Testis (tissue), 3 donors: ENCODE results near the gene TRAF2. TPM values are rescaled to one million over a fixed set of nuclear protein-coding genes. Genes with fewer than 3 reads are reported as not detected.

Experiments used
- DNase-seq: peaks from one replicate; pipeline ENCODE4 v3.0.0-alpha.2; 2019
- H3K27ac ChIP-seq, 2 donors: fragments of 200-600 bp; sonication (generic); one replicate each; pipeline ENCODE4 v1.5.1; 2019
- H3K27me3 ChIP-seq: fragments of 200-600 bp; sonication (generic); one replicate; pipeline ENCODE4 v1.5.1; 2019
- H3K36me3 ChIP-seq: fragments of 200-600 bp; sonication (generic); one replicate; pipeline ENCODE4 v1.5.1; 2017; ENCODE audit warnings: low read depth; ENCODE audit errors: missing control alignments
- H3K4me1 ChIP-seq: fragments of 200-600 bp; sonication (generic); one replicate; pipeline ENCODE4 v1.5.1; 2019
- H3K4me3 ChIP-seq, 2 donors: fragments of 200-600 bp; sonication (generic); one replicate each; pipeline ENCODE4 v1.5.1; 2017 to 2019
- H3K9me3 ChIP-seq: fragments of 200-600 bp; sonication (generic); one replicate; pipeline ENCODE4 v1.5.1; 2017
- POLR2A ChIP-seq: fragments of 450-650 bp; IDR thresholded peaks from one replicate; pipeline ENCODE4 v1.6.1; 2017; ENCODE audit warnings: antibody characterized with exemption, mild to moderate bottlenecking, moderate library complexity
- whole genome bisulfite sequencing, 2 donors: methylation state at CpG; one replicate each; pipeline ENCODE4 v1.1.5; 2018; 5-methylcytosine and 5-hydroxymethylcytosine counted together
- intact Hi-C: fragments of 100-400 bp; cut with DNase I; formaldehyde crosslinking; loops from one replicate; pipeline ENCODE4 v1.15.1; 2023; ENCODE audit warnings: low total_unique reads
- polyA plus RNA-seq: library from polyadenylated mRNA; stranded (reverse); fragments of 350-450 nt; fragmentation: Illumina TruSeq; extraction: RNeasy Lipid Tissue Mini Kit (QIAGEN cat#74804); gene quantifications from one replicate; pipeline ENCODE4 v1.2.3, GENCODE V29; 2014; ENCODE audit warnings: low read depth, low replicate concordance; ENCODE audit not compliant: insufficient read depth
- total RNA-seq, 2 donors: library from RNA; depleted of rRNA; stranded (reverse); fragments of >200 nt; gene quantifications; one replicate each; pipeline ENCODE4 v1.2.3, GENCODE V29; 2016
- TF ChIP-seq, protein P1 (sequence below), 3 experiments: fragments of 450-650 bp in 2 of 3; fragments of 200-600 bp in 1 of 3; sonication (generic) in 1 of 3; IDR thresholded peaks; one replicate each; pipeline ENCODE4 v1.5.1; 2016 to 2019; ENCODE audit warnings: antibody characterized with exemption in 3 of 3, mild to moderate bottlenecking in 2 of 3, moderate library complexity in 1 of 3

Gene TRAF2
- total and polyA plus RNA-seq, 3 donors from 2014 or later = 21.9 to 32.9 (median 23.7) TPM

DNA sequence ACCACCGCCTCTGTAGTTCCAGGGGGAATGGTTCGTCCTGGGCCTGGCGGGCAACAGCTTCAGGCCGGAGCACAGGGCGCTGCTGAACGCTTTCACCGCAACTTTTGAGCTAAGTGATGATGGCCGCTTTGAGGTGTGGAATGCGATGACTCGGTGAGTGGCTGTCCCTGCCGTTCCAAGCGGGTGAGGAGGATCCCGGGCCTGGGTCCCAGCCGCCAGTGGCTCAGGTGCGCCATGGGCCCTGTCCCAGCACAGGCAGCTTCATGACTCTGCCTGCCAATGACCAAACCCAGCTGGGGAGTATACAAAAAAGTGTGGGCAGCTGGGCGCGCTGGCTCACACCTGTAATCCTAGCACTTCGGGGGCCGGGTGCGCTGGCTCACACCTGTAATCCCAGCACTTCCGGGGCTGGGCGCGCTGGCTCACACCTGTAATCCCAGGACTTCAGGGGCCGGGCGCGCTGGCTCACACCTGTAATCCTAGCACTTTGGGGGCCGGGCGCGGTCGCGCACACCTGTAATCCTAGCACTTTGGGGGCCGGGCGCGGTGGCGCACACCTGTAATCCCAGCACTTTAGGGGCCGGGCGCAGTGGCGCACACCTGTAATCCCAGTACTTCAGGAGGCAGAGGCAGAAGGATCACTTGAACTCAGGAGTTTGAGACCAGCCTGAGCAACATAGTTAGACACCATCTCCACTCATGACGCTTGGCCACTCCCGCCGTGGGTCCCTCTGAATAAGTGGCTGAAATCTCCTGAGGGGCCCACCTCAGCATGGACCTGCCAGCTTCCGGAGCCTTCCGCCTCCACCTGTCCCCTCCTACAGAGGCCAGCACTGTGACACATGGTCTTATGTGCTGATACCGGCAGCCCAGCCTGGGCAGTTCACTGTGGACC is 66.8 kb downstream of the TRAF2 start:
- peak overlapping the region in 1 of 2 donors; percentile 5 for H3K4me3 ChIP-seq
- TF ChIP-seq POLR2A = no peak
- TF ChIP-seq, protein P1, sequence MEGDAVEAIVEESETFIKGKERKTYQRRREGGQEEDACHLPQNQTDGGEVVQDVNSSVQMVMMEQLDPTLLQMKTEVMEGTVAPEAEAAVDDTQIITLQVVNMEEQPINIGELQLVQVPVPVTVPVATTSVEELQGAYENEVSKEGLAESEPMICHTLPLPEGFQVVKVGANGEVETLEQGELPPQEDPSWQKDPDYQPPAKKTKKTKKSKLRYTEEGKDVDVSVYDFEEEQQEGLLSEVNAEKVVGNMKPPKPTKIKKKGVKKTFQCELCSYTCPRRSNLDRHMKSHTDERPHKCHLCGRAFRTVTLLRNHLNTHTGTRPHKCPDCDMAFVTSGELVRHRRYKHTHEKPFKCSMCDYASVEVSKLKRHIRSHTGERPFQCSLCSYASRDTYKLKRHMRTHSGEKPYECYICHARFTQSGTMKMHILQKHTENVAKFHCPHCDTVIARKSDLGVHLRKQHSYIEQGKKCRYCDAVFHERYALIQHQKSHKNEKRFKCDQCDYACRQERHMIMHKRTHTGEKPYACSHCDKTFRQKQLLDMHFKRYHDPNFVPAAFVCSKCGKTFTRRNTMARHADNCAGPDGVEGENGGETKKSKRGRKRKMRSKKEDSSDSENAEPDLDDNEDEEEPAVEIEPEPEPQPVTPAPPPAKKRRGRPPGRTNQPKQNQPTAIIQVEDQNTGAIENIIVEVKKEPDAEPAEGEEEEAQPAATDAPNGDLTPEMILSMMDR (IDR thresholded peaks at IDR 0.05) = no peak
- 87 to 90% methylated on average over 4 to 42 of the region's 44 CpGs for WGBS, 2 donors

DNA sequence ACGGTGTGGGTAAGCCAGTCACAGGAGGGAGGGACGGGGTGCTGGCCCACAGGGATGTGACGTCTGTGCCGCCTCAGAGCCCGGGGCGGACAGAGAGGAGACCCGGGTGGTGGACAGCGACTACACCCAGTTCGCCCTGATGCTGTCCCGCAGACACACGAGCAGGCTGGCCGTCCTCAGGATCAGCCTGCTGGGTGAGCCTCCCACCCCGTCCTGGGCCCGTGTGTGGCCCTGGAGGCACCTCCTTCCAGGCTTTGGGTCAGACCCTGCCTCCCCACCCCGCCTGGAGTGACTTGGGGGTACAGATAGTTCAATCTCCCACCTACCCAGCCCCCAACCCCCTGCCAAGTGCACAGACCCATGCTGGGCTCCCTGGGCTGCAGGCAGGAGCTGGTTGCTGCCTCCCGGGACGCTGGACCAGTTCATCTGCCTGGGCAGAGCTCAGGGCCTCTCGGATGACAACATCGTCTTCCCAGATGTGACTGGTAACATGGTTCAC is 67.5 kb downstream of the TRAF2 start:
- no peaks in the 10 kb centered on the region for H3K9me3 ChIP-seq
- H3K4me1 ChIP-seq = peaks cover 40% of the 10 kb centered on the region
- no peaks in the 10 kb centered on the region for H3K27me3 ChIP-seq
- H3K36me3 ChIP-seq = no peaks in the 10 kb centered on the region
- H3K27ac ChIP-seq = peak overlapping the region in 1 of 2 donors; percentile 24
- DNase-seq = no peak
- H3K4me3 ChIP-seq = no peak overlapping the region
- intact Hi-C loops = no loop called here
- WGBS, 2 donors = 57 to 85% methylated on average over 7 to 19 of the region's 19 CpGs
- no peak for TF ChIP-seq POLR2A
- TF ChIP-seq, protein P1 (IDR thresholded peaks at IDR 0.05) = no peak

More for the DNA sequence above, 66.8 kb downstream of the TRAF2 start:
- Histone ChIP-seq H3K36me3 (no peaks in the 10 kb centered on the region), H3K4me1 (peaks cover 43% of the 10 kb centered on the region), H3K9me3 (no peaks in the 10 kb centered on the region), H3K27me3 (no peaks in the 10 kb centered on the region), H3K27ac (peak overlapping the region; percentile 65 to 70)
- intact Hi-C loops = no loop called here
- no peak for DNase-seq

DNA sequence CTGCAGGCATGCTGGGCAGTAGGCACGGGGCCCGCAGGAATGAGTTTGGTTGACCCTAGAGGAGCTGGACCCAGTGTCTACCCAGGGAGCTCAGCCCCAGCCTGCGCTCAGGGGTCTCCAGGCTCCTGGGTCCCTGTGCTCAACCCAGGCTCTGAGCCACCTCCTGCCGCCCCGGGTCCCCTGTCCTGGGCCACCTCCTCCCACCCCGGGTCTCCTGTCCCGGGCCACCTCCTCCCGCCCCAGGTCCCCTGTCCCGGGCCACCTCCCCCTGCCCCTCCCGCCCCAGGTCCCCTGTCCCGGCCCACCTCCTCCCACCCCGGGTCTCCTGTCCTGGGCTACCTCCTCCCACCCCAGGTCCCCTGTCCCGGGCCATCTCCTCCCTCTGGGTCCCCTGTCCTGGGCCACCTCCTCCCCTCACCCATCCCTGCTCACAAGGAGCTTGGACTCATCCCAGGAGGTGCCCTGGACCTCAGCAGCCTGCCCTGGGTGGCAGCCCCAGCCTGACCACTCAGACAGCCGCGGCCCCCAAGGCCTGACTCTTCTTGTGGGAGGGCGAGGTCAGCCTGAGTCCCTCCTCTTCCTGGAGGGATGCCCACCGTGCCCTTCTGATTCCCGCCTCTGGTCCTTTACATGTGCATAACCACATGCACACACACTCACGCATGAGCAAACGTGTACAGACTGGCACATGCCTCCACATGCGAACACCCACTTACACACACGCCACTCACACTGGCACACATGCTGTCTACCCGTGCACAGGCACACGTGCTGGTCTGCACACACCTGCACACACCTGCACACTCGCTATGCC is 68.2 kb downstream of the TRAF2 start:
- no peaks in the 10 kb centered on the region for H3K9me3 ChIP-seq
- peaks cover 40% of the 10 kb centered on the region for H3K4me1 ChIP-seq
- H3K4me3 ChIP-seq = no peak overlapping the region
- intact Hi-C loops = no loop called here
- no peak for TF ChIP-seq POLR2A
- TF ChIP-seq, protein P1 (IDR thresholded peaks at IDR 0.05) = no peak
- 91% methylated on average over 19 to 25 of the region's 25 CpGs for WGBS, 2 donors
- H3K36me3 ChIP-seq = no peaks in the 10 kb centered on the region
- no peak for DNase-seq
- no peaks in the 10 kb centered on the region for H3K27me3 ChIP-seq
- peak overlapping the region in 1 of 2 donors; percentile 24 for H3K27ac ChIP-seq

DNA sequence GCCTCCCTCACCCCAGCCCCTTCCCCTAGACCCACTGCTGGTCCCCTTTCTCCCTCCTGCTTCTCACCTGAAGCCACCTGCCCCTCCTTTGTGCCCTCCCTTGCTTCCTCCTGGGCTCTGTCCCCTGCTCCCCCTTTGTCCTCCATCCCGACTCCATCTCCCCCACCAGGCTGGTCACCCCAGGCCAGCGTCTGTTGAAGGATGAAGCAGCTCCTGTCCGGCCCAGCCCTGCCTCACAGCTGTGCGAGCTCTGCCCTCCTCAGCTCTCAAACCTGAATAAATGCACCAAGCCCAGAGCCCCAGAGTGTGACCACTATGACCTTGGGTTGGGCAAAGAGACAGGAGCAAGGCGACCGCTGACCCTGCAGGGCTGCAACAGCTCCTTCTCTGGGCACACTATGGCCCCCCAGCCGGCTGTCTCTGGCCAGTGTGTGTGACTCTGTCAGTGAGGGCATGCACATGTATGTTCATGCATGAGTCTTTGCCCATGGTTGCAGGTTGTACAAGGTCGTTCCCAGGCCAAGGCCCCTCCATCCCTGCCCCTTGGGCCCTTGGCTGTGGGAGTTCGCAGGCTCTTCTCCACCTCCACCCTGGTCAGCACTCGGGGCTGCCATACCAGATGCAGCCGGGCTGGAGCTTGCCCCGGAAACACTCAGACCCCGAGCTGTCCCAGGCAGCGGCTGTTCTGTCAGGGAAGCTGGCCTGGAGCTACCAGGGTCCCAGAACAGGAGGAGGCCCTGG is 69.1 kb downstream of the TRAF2 start:
- intact Hi-C loops = no loop called here
- H3K36me3 ChIP-seq = no peaks in the 10 kb centered on the region
- WGBS, 2 donors = 74 to 88% methylated on average over 9 to 14 of the region's 14 CpGs
- no peaks in the 10 kb centered on the region for H3K9me3 ChIP-seq
- DNase-seq = no peak
- TF ChIP-seq, protein P1 (IDR thresholded peaks at IDR 0.05) = no peak
- TF ChIP-seq POLR2A = no peak
- H3K27ac ChIP-seq = no peak overlapping the region
- no peaks in the 10 kb centered on the region for H3K27me3 ChIP-seq
- no peak overlapping the region for H3K4me3 ChIP-seq
- peaks cover 42% of the 10 kb centered on the region for H3K4me1 ChIP-seq
